Activated T-helper 2 cell treated with anti-CD3 and anti-CD28 coated beads, Interferon-gamma antibody, Interleukin-2, Interleukin-4, amounts not matched to agents 10 μg/mL and 5 μg/mL and 100 μg/mL, durations not matched to agents 14 hours and 24 hours and 36 hours (primary cell): ENCODE measurements around the gene GPRC5D. TPM values are rescaled to one million over a fixed set of nuclear protein-coding genes. Genes with fewer than 3 reads are reported as not detected.
A peak's percentile ranks its signal among the peaks of the same experiment; 100 is the strongest.

Experiments
- DNase-seq: peaks from one replicate; pipeline ENCODE4 v3.0.0; 2021; ENCODE audit warnings: low spot score
- H3K27ac Mint-ChIP-seq: one replicate; pipeline ENCODE4 v1.8.0; 2021; ENCODE audit warnings: mixed read lengths
- H3K27me3 Mint-ChIP-seq: one replicate; pipeline ENCODE4 v1.8.0; 2021; ENCODE audit warnings: low read depth, mixed read lengths
- H3K36me3 Mint-ChIP-seq: one replicate; pipeline ENCODE4 v1.8.0; 2021; ENCODE audit warnings: low read depth, mixed read lengths
- H3K4me1 Mint-ChIP-seq: one replicate; pipeline ENCODE4 v1.8.0; 2021; ENCODE audit warnings: low read depth, mixed read lengths
- H3K4me3 Mint-ChIP-seq: one replicate; pipeline ENCODE4 v1.8.0; 2021; ENCODE audit warnings: low read depth, mild to moderate bottlenecking, moderate library complexity, mixed read lengths
- H3K9me3 Mint-ChIP-seq: one replicate; pipeline ENCODE4 v1.8.0; 2021; ENCODE audit warnings: mixed read lengths
- intact Hi-C: fragments of 100-400 bp; cut with micrococcal nuclease; formaldehyde crosslinking; loops from one replicate; pipeline ENCODE4 v1.15.1; 2023
- total RNA-seq: library from RNA; stranded (reverse); gene quantifications from 2 replicates; pipeline ENCODE4 v1.2.3, GENCODE V29; 2022

Gene GPRC5D
- not detected in 2 replicates for total RNA-seq

GRCh38 chr12:12952036-12952435, at the start of gene GPRC5D:
Gene GPRC5D, minus strand, starts transcription at chr12:12952170. Its CDS starts 1,786 bp downstream, at chr12:12950384.
- H3K9me3 Mint-ChIP-seq, result no peaks in the 10 kb centered on the region
- DNase-seq, result no peak
- H3K27me3 Mint-ChIP-seq, result peaks cover 1% of the 10 kb centered on the region
- no peak within 1 kb of the TSS for H3K4me3 Mint-ChIP-seq
- H3K4me1 Mint-ChIP-seq, result peaks cover 4% of the 10 kb centered on the region
- H3K27ac Mint-ChIP-seq, result no peak within 1 kb of the TSS
- intact Hi-C loops, result no loop called here
- no peaks in the 10 kb centered on the region for H3K36me3 Mint-ChIP-seq

- intact Hi-C loops, result loop anchor here (2.0 to 10.0 kb wide), 6 partner anchors 41 to 647 kb away; partner anchors contain the start of genes APOLD1, BORCS5, FAM234B and MANSC1
- H3K36me3 Mint-ChIP-seq, result peaks cover 2% of the 10 kb centered on the region
- H3K4me3 Mint-ChIP-seq, result peak overlapping the region; percentile 79
- peaks cover 23% of the 10 kb centered on the region for H3K4me1 Mint-ChIP-seq
- H3K27ac Mint-ChIP-seq, result peak overlapping the region; percentile 33
- no peaks in the 10 kb centered on the region for H3K9me3 Mint-ChIP-seq
- no peak for DNase-seq
- peaks cover 32% of the 10 kb centered on the region for H3K27me3 Mint-ChIP-seq
These were observed 49.7 kb upstream of the GPRC5D start for GRCh38 chr12:13001775-13002040.

- peak overlapping the region; percentile 26 for H3K27ac Mint-ChIP-seq
These were observed 49.2 kb upstream of the GPRC5D start for GRCh38 chr12:13000925-13001774.

GRCh38 chr12:13000616-13000924, 48.6 kb upstream of the GPRC5D start:
- no peaks in the 10 kb centered on the region for H3K9me3 Mint-ChIP-seq
- peaks cover 31% of the 10 kb centered on the region for H3K27me3 Mint-ChIP-seq
- no peak for DNase-seq
- peaks cover 23% of the 10 kb centered on the region for H3K4me1 Mint-ChIP-seq
- H3K4me3 Mint-ChIP-seq, result peak overlapping the region; percentile 82
- H3K27ac Mint-ChIP-seq, result peak overlapping the region; percentile 26
- peaks cover 2% of the 10 kb centered on the region for H3K36me3 Mint-ChIP-seq
- intact Hi-C loops, result loop anchor here (1.0 to 10.0 kb wide), 7 partner anchors 42 to 646 kb away; partner anchors contain the start of genes APOLD1, BORCS5, DDX47 and FAM234B

More at GRCh38 chr12:13000925-13001774, 49.2 kb upstream of the GPRC5D start:
- Mint-ChIP-seq H3K4me1 (peaks cover 23% of the 10 kb centered on the region), H3K27me3 (peaks cover 32% of the 10 kb centered on the region), H3K36me3 (peaks cover 2% of the 10 kb centered on the region), H3K4me3 (peak overlapping the region; percentile 82), H3K9me3 (no peaks in the 10 kb centered on the region)
- intact Hi-C loops, result loop anchor here (1.0 to 10.0 kb wide), 7 partner anchors 41 to 646 kb away; partner anchors contain the start of genes APOLD1, BORCS5, DDX47 and FAM234B
- peak; percentile 25 for DNase-seq

- Mint-ChIP-seq H3K27me3 (peaks cover 30% of the 10 kb centered on the region), H3K4me3 (peak within 1 kb of the TSS; percentile 82), H3K9me3 (no peaks in the 10 kb centered on the region), H3K4me1 (peaks cover 23% of the 10 kb centered on the region), H3K27ac (peak within 1 kb of the TSS; percentile 26), H3K36me3 (peaks cover 2% of the 10 kb centered on the region)
- intact Hi-C loops, result loop anchor here (1.0 to 10.0 kb wide), 7 partner anchors 42 to 645 kb away; partner anchors contain the start of genes APOLD1, BORCS5, DDX47 and FAM234B
- peak; percentile 92 for DNase-seq
These were observed 48.1 kb upstream of the GPRC5D start, which contains the start of gene HEBP1 for GRCh38 chr12:12999959-13000615. Gene HEBP1, minus strand, starts transcription at chr12:13000265. Its CDS starts 151 bp downstream, at chr12:13000114.

GRCh38 chr12:12999271-12999958, 47.4 kb upstream of the GPRC5D start:
- Mint-ChIP-seq H3K27ac (peak overlapping the region; percentile 3), H3K27me3 (peaks cover 27% of the 10 kb centered on the region), H3K4me3 (peak overlapping the region; percentile 82), H3K4me1 (peaks cover 23% of the 10 kb centered on the region), H3K36me3 (peaks cover 2% of the 10 kb centered on the region), H3K9me3 (no peaks in the 10 kb centered on the region)
- no peak for DNase-seq
- intact Hi-C loops, result no loop called here

- H3K27me3 Mint-ChIP-seq, result peaks cover 19% of the 10 kb centered on the region
- H3K4me1 Mint-ChIP-seq, result peaks cover 25% of the 10 kb centered on the region
- no peaks in the 10 kb centered on the region for H3K9me3 Mint-ChIP-seq
- DNase-seq, result no peak
- H3K4me3 Mint-ChIP-seq, result no peak overlapping the region
- intact Hi-C loops, result no loop called here
- H3K27ac Mint-ChIP-seq, result no peak overlapping the region
- H3K36me3 Mint-ChIP-seq, result peaks cover 2% of the 10 kb centered on the region
These were observed 46.3 kb upstream of the GPRC5D start for GRCh38 chr12:12998248-12998647.

GRCh38 chr12:12997734-12998133, 45.8 kb upstream of the GPRC5D start:
- peaks cover 2% of the 10 kb centered on the region for H3K36me3 Mint-ChIP-seq
- intact Hi-C loops, result no loop called here
- H3K9me3 Mint-ChIP-seq, result no peaks in the 10 kb centered on the region
- H3K27me3 Mint-ChIP-seq, result peaks cover 14% of the 10 kb centered on the region
- no peak overlapping the region for H3K27ac Mint-ChIP-seq
- H3K4me3 Mint-ChIP-seq, result no peak overlapping the region
- no peak for DNase-seq
- peaks cover 28% of the 10 kb centered on the region for H3K4me1 Mint-ChIP-seq

- Mint-ChIP-seq H3K4me1 (peaks cover 28% of the 10 kb centered on the region), H3K27me3 (peaks cover 9% of the 10 kb centered on the region), H3K36me3 (peaks cover 2% of the 10 kb centered on the region), H3K4me3 (no peak overlapping the region), H3K27ac (no peak overlapping the region), H3K9me3 (no peaks in the 10 kb centered on the region)
- DNase-seq, result no peak
- intact Hi-C loops, result no loop called here
These were observed 45.2 kb upstream of the GPRC5D start for GRCh38 chr12:12997156-12997555.

GRCh38 chr12:12996209-12996608, 44.2 kb upstream of the GPRC5D start:
- Mint-ChIP-seq H3K4me1 (peaks cover 22% of the 10 kb centered on the region), H3K9me3 (no peaks in the 10 kb centered on the region), H3K4me3 (no peak overlapping the region), H3K27ac (no peak overlapping the region), H3K36me3 (no peaks in the 10 kb centered on the region), H3K27me3 (peaks cover 3% of the 10 kb centered on the region)
- DNase-seq, result no peak
- intact Hi-C loops, result no loop called here

- no peaks in the 10 kb centered on the region for H3K27me3 Mint-ChIP-seq
- intact Hi-C loops, result no loop called here
- DNase-seq, result no peak
- H3K4me1 Mint-ChIP-seq, result peaks cover 18% of the 10 kb centered on the region
- no peak overlapping the region for H3K27ac Mint-ChIP-seq
- no peaks in the 10 kb centered on the region for H3K36me3 Mint-ChIP-seq
- H3K4me3 Mint-ChIP-seq, result no peak overlapping the region
- no peaks in the 10 kb centered on the region for H3K9me3 Mint-ChIP-seq
These were observed 43.1 kb upstream of the GPRC5D start for GRCh38 chr12:12995088-12995487.

- no peak overlapping the region for H3K27ac Mint-ChIP-seq
- no peaks in the 10 kb centered on the region for H3K36me3 Mint-ChIP-seq
- H3K9me3 Mint-ChIP-seq, result no peaks in the 10 kb centered on the region
- peaks cover 11% of the 10 kb centered on the region for H3K4me1 Mint-ChIP-seq
- H3K4me3 Mint-ChIP-seq, result no peak overlapping the region
- H3K27me3 Mint-ChIP-seq, result no peaks in the 10 kb centered on the region
- no peak for DNase-seq
- intact Hi-C loops, result no loop called here
These were observed 41.4 kb upstream of the GPRC5D start for GRCh38 chr12:12993367-12993766.
